ENCODE results near the gene DROSHA.

DROSHA gene

DNA sequence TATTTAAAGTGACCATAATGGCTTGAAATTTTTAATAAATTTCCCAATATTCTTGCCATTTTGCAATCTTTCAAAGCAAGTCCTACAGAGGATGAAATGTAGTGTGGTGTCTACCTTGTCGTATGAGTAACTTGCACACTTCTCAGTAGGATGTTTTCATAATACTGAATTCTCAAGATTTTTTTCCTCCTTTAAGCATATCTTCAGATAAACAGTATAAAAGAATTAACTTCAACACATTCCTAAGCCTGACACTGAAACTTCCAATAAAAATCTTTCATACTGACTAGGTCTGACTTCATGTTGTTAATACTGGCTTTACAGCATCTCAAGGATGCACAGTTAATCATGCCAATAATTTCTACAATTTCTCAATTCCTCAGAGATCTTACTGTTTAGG, 62.0 kb downstream of the DROSHA start:
- DNase-seq (ENCODE audit: low read depth) = no peak

DNA sequence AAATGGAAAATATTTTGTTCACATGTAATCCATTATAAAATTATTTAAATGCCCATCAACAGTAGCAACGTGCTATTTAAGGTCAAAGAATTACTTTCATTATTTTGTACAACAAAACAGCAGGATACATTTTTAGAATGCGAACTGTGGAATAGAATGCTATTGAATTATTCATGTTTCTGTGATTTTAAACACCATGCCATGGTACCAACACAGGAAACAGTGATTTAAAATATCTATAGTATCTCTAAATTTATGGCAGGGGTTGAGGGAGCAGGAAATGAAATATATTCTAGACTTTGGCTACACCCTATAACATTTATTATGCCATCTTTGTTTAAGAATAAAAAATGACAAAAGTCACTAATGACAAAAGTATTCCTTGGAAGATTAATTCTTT, 62.4 kb downstream of the DROSHA start:
- DNase-seq (ENCODE audit: low read depth) = no peak

DNA sequence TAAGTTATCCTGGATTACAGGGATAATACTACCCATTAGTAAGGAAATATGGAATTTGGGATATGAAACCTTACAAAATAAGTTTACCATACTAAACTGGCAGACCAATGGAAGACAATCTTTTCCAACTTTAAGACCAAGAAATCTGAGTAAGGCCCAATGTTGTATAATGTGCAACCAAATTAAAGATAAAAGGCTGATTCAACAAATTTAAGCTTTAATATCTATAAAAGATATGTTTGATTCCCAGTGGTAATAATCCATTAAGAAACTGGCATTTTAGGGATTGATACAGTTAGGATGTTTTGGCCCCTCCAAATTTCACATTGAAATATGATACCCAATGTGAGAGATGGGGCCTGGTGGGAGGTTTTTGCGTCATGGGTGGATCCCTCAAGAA, 66.6 kb downstream of the DROSHA start:
- no peak for DNase-seq (ENCODE audit: low read depth)

DNA sequence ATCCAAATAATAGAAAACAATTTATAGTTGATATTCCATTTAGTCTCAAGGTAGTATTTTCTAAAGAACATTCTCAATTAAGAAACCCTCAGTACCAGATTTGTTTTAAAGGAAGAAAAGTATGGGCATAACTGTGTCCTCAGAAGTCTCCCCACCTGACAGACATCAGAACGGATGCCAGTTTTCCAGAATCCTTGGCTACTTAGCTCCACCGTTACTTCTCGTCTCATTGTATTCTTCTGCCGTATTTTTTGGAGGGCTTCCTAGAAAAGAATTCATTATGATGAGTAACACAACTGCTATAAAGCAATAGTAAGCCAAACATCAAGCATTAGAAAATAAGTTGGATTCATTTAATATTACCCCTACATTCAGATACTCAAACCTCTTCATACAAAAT, 67.8 kb downstream of the DROSHA start:
- DNase-seq (ENCODE audit: low read depth) = no peak

DNA sequence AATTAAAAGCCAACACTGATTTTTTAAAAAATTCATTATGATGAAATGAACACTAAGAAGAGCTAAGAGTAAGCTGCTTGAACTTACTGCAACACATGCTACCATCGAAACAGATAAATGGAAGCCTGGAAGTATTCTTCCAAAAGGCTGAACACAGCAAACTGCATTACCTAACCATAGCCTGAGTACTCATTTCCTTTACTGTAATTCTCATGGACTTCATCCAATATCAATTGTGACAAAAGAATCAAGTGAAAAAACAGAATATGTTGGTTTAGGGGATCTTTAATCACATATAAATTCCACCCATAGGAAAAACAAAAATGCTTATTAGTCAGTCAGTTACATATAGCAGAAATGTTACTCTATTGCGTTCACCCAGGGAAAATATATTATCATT, 68.5 kb downstream of the DROSHA start:
- DNase-seq (ENCODE audit: low read depth) = no peak

DNA sequence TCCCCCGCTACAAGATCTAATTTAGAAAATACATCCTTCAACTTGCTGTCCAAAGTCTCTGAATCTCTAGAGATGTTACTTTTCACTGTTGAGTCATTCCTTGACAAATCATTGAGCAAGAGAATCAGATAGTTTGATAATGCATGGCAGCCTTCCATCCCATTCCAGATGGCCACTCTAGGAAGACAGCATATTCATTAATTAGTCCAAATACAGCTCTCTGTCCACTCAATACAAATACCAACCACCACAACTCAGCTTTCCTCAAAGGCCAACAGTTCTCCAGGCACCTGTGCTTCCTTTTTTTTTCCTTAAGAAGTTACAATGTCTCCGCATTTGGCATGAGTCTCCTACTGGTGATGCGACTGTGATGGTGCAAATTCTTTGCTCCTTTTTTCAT, 72.3 kb downstream of the DROSHA start:
- no peak for DNase-seq (ENCODE audit: low read depth)

DNA sequence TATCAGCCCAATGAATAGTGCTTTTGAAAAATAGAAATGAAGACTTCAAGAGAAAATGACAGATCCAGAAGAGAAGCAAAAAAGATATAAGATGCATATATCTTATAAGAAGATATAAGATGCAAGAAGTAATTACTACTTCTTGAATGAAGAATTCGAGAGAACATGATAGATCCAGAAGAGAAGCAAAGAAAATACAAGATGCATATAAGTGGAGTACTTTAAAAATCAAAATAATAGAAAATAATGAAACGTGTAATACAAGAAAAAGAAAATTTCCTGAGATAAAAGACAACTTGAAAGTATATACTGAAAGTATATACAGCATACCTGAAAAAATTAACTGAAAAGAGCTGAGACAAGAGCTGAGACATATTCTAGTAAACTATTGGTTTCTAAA, 76.7 kb downstream of the DROSHA start:
- no peak for DNase-seq (ENCODE audit: low read depth)

DNA sequence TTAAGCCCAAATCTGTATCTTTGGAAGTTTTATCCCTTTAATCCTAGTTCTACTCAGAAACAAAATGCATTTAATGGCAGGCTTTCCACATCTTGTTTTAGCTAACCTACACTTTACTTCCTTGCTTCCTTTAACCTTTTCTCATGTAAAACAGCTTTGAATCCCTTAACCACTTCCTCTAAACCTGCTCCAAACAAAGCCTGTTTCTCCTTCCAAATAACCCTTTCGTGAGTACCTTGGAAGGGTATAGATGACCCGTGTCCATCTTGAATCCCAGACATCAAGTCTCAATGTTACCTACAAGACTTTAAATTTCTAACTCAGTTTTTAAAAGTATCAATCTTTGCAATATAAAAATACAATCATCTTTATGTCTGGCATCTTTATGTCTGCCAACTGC, 78.4 kb downstream of the DROSHA start:
- no peak for DNase-seq (ENCODE audit: low read depth)

DNA sequence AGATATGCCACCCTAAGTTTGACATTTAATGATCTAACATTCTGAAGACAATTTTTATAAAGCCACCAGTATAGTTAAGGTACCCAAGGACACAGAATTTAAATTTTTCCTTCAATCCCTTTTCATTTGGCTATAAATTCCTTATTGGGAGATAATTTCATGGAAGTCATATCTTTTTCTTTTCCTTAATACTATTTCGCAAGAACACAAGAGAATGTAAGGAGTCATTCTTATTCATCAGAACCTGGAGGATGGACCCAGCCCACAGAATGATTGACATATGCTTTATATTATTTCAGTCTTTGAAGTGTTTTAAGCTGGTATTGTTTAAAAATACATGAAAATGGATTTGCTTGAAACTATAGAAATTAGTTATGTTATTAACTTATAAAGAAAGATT, 79.6 kb downstream of the DROSHA start:
- DNase-seq (ENCODE audit: low read depth) = no peak

DNA sequence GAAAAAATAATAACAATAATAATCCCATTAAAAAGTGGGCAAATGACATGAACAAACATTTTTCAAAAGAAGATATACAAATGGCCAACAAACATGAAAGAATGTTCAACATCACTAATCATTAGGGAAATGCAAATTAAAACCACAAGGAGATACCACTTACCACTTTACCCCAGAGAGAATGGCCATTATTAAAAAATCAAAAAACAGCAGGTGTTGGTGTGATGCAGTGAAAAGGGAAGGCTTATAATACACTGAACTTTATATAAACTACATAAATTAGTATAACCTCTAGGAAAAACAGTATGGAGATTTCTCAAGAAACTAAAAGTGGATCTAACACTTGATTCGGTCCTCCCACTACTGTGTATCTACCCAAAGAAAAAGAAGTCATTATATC, 81.9 kb downstream of the DROSHA start:
- DNase-seq (ENCODE audit: low read depth) = no peak

DNA sequence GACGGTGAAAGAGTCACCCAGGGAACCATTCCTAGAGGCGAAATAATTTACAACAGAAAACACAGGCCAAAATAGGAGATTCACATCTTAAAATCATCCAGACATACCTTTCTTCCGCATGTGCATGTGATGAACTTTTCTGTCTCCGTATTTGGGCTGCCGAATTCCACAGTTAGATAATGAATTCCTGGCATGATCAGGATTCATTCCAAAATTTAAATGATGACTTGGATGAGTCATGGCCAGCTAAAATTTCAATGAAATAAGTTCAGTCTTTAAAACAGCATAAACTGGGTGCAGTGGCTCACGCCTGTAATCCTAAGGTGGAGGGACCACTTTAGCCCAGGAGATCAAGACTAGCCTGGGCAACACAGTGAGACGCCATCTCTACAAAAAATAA, 82.7 kb downstream of the DROSHA start:
- DNase-seq (ENCODE audit: low read depth) = no peak

DNA sequence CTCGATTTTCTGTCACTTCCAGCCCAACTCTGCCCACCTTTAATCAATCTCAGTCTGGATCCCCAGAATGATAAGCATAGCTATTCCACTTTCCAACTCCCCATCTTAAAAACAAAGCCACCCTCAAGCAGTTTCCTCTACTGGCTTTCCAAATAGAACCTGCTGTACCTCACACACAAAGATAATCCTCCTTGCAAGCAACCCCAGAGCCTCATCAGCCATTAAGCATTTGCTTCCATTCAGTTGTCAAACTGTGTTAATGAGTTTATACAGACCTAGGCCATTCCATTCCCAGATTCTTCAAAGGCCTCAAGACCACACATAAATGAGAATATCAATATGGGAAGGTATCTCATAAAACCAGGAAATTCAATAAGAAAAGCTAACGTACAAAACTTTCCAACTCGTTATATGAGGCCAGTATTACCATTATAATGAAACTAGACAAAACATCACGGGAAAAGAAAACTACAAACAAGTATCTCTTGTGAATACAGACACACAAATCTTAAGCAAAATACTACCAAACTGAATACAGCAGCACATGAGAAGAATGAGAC, 86.8 kb downstream of the DROSHA start:
- DNase-seq (ENCODE audit: low read depth) = no peak

DNA sequence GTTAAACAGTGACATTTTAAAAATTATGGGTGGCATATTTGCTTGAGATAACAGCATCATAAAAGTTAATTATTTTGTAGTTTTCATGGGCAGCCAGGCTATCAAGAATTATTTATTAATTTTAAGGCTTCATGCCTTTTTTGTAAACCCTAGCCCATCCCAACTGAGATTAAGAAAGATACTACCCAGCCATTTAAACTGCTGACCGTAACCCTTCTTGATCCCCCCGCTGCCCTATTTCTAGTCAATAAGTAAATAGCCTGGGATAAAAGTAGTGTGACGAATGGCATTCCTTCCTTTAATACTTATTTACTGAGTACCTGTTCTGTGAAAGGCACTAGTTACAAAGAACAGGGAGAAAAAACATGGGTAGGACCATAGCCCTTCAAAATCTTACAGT, 88.3 kb downstream of the DROSHA start:
- no peak for DNase-seq (ENCODE audit: low read depth)

DNA sequence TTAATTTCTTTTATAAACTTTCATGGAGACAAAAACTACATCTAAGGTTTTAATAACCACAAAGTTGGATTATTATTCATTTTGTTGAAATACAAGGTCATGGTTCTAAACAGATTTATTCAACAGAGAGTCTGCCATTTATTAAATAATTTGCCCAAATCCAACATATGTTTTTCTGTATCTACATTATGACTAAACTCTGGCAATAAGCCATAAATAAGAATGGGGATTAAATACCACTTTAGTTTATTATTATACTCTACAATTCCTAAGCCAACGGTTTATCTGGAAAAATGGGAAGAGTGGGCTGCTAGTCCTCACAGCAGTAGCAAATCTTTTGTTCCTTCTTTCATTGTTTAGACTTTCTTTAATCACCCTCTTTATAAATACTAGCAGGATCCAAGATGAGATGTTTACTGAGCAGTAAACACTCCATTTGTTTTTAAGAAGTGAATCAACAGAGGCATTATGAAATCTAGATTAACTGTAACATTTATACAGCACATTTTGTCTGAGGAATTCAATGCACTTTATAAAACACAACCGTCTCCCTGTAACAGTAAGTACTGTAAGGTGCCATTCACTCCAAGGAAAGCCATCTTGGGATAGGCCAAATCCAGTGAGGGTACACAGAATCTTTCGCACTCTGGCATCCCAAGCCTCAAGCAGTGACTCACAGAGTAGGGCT, 89.7 kb downstream of the DROSHA start:
- no peak for DNase-seq (ENCODE audit: low read depth)

DNA sequence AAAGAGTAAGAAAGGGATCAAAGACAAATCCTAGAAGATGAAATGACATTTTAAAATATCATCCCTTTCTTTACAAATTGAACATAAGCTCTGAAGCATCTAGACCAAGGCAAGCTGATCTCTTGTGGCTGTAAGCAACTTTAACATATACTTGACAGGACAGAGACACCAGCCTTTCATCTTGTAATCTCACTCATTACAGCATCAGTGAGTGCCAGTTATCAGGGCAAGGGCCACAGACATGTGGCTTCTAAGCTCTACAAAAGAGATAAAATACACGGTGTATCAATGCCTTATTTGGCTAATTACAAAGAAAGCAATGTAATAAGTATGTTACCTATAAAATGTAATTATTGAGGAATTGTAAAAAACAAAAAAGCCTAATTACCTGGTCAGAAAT, 95.0 kb downstream of the DROSHA start:
- DNase-seq (ENCODE audit: low read depth) = no peak

DNA sequence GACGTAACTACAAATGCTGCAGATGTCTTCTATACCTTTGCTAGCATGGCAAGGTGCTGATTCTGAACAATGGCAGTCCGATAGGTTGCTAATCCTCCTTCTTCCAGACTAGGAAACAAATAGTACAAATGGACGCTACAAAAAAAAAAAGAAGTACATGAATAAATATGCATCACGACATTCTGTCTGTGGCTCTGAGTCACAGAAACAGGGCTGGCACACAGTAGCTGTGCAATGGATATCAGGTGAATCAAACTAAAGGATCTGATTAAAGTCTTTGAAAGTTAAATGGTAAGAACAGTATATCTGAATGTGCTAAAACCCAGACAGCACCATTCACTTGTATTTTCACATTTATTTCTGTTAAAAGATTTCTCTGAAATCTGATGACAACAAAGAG, 96.2 kb downstream of the DROSHA start:
- DNase-seq (ENCODE audit: low read depth) = no peak

DNA sequence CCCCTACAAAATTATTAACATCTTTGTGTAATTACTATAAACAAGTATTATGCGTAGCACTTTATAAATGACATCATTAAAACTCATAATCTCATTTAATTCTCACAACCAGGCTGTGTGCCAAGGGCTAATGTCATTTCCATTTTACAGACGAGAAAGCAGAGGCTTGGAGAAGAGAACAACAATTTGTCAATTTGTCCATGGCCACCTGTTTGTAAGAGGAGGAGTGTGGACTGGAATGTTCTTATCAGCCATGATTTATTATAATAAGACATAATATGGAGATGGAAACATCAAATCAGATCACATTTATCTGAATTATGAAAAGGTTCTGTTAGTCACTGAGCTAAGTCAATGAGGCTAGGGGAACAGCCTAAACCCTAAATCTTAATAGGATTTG, 97.0 kb downstream of the DROSHA start:
- no peak for DNase-seq (ENCODE audit: low read depth)

DNA sequence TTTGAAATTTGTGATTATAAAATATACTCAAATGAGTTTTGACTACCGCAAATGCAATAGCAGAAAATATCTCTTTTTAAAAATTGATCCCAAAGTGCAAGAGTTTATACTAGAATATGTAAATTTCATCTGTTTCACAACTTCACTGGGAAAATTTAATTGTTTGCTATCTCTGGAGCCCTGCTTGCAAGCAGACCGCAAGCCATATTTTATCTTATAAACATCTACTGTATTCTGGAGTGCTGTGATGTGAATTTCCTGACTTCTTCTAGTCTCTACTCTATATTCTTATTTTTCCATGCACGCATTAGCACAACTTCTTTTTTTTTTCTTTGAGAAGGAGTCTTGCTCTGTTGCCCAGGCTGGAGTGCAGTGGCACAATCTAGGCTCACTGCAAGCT, 98.7 kb downstream of the DROSHA start:
- no peak for DNase-seq (ENCODE audit: low read depth)

DNA sequence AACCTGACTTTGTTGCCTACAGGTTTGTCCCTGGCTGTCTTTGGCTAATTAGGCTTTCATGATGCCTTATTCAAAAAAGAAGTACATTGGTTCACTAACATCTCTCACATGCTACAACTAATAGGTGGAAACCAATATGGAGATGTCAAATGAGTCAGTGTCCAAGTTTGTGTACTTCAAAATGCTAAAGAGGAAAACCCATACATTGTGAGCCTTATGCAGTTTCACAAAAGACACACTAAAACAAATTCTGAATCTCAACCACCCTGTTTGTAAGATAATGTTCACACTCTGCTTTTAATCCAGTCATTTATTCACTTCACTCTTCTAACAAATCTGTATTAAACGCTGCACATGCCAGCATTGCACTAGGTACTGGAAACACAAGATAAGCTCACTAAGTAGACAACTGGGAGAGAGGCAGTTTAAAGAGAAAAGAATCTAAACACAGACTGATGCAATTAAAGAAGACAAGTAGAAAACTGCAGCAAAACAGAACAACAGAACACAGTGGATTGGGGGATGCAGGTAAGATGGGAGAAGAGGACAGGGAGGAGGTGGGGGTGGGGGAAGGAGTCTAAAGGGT, 104.1 kb downstream of the DROSHA start:
- DNase-seq (ENCODE audit: low read depth) = no peak

DNA sequence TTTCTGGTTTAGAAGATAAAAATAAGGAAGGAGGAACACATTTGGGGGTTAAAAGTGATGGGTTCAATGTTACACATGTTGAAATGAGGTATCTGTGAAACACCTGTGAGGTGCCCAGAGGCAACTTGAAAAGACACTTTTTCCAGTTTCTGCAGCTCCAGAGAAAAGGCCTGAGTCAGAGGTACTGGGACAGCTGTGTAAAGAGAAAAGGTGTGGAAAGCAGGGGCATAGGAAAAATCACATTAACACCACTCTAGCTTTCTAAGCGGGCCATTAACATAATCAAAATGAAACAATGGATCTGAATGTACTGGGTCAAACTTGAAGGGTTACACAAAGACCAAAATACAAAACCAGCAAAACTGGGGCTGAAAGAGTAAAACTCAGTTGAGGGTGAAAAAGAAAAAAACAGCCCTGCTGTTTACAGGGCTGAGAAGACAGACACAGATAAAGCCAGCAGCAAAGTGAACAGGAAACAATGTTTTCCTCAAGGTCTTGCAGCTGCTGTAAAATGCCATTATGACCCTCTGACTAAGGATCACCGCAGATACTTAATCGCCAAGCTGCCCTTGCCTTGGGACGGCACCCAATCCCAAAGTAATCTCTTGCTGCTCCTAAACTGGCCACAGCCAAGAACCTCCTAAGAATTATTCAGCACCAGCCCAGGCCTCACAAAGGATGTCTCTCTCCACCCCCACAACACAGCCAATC, 104.7 kb downstream of the DROSHA start:
- DNase-seq (ENCODE audit: low read depth) = no peak

DNA sequence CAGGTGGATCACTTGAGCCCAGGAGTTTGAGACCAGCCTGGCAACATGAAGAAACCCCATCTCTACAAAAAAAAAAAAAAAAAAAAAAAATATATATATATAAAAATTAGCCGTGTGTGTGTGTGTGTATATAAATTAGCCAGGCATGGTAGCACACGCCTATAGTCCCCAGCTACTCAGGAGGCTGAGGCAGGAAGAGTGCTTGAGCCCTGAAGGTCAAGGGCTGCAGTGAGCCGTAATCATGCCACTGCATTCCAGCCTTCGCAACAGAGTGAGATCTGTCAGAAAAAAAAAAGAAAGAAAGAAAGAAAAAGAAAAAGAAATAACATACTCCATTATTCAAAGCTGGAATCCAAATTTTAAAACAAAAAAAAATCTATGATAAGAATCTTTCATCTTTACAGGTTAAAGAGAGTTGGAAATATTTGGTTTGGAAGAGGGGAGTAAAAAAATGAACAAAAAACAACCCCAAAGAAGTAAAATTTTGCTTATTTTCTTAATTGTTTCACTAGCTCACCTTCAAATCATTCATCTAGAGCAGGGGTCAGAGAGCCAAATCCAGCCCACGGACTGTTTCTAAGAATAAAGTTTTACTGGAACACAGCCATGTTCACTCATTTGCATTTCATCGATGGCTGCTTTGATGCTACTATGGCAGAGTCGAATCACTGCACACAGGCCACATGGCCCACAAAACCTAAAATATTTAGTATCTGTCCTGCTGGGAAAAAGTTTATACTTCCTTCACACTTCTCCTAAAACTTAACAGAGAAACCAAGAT, 109.9 kb downstream of the DROSHA start:
- no peak for DNase-seq (ENCODE audit: low read depth)

DNA sequence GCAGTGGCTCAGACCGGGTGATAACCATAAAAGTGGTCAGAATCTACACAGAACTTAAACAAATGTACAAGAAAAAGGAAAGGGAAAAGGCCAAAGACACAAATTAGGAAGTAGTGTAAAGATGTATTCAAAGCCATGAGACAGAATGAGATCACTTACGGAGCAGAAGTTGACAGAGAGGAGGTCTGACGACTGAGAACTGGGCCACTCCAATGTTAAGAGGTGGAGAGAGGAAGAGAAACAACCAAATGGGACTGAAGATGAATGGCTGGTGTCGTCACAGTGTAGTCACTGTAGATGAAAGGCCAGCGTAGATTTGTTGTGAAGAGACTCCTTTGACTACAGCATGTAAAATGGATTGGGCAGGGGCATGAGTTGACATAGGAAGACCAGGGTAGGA, 114.4 kb downstream of the DROSHA start:
- no peak for DNase-seq (ENCODE audit: low read depth)

DNA sequence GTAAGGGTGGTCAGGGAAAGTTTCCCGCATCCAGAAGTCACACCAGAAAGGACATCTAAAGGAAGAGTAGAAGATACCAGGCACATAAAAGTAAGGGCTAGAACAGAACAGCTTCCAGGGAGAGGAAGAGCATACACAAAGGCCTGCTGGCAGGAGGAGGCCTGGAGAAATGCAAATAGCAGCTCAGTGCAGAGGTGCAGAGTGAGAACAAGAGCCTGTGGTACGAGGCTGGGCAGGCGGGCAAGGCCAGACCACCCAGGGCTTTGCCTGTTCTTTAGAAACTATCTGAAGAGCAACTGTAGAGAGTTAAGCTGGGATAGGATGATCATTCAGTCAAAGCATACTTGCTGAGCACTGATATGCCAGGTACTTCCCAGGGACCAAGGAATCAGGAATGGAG, 115.3 kb downstream of the DROSHA start:
- no peak for DNase-seq (ENCODE audit: low read depth)
